Renal cortex interstitium (tissue), 15 donors: Measurements from ENCODE around the gene DGKH. TPM values are rescaled to one million over a fixed set of nuclear protein-coding genes. Genes with fewer than 3 reads are reported as not detected.

ENCODE experiments used
- DNase-seq, 11 donors: peaks; one replicate each; pipeline ENCODE4 v3.0.0-alpha.2; 2013; ENCODE audit warnings: low read depth in 9 of 11, low spot score in 4 of 11; ENCODE audit errors: extremely low read depth in 1 of 11
- long read RNA-seq, 16 experiments: transcript quantifications; one replicate each; lab custom pipeline, GENCODE V29; 2026
- polyA plus RNA-seq, 3 donors: library from polyadenylated mRNA; unstranded; fragments of 120-200 nt; gene quantifications; one replicate each; pipeline ENCODE4 v1.2.1, GENCODE V29; 2013; ENCODE audit not compliant: insufficient read length in 3 of 3

Gene DGKH, protein sequence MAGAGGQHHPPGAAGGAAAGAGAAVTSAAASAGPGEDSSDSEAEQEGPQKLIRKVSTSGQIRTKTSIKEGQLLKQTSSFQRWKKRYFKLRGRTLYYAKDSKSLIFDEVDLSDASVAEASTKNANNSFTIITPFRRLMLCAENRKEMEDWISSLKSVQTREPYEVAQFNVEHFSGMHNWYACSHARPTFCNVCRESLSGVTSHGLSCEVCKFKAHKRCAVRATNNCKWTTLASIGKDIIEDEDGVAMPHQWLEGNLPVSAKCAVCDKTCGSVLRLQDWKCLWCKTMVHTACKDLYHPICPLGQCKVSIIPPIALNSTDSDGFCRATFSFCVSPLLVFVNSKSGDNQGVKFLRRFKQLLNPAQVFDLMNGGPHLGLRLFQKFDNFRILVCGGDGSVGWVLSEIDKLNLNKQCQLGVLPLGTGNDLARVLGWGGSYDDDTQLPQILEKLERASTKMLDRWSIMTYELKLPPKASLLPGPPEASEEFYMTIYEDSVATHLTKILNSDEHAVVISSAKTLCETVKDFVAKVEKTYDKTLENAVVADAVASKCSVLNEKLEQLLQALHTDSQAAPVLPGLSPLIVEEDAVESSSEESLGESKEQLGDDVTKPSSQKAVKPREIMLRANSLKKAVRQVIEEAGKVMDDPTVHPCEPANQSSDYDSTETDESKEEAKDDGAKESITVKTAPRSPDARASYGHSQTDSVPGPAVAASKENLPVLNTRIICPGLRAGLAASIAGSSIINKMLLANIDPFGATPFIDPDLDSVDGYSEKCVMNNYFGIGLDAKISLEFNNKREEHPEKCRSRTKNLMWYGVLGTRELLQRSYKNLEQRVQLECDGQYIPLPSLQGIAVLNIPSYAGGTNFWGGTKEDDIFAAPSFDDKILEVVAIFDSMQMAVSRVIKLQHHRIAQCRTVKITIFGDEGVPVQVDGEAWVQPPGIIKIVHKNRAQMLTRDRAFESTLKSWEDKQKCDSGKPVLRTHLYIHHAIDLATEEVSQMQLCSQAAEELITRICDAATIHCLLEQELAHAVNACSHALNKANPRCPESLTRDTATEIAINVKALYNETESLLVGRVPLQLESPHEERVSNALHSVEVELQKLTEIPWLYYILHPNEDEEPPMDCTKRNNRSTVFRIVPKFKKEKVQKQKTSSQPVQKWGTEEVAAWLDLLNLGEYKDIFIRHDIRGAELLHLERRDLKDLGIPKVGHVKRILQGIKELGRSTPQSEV
- polyA plus RNA-seq = 1 to 10 TPM; 7.6 to 9.4 (median 8.5) TPM
- long read RNA-seq, donor 1 = 0 reads
- long read RNA-seq, donor 2, partial matches to known transcripts = 0 of 1 reads
- long read RNA-seq, donor 2, other reads (novel, unspliced or antisense) = 0 of 1 reads
- long read RNA-seq, donor 3 = 0 reads
- long read RNA-seq, donor 4, partial matches to known transcripts = 9 of 9 reads
- long read RNA-seq, donor 4, other reads (novel, unspliced or antisense) = 0 of 9 reads
- long read RNA-seq, donor 5 = 0 reads
- long read RNA-seq, donor 6 = 0 reads
- long read RNA-seq, donor 7 = 0 reads
- long read RNA-seq, donor 8 = 0 reads
- long read RNA-seq, donor 9 = 0 reads
- long read RNA-seq, donor 10 = 0 reads
- long read RNA-seq, donor 11 = 0 reads
- long read RNA-seq, donor 12 = 0 reads
- long read RNA-seq, donor 13 = 0 reads
- long read RNA-seq, donor 14 = 0 reads
- long read RNA-seq, donor 15 = 0 reads
- long read RNA-seq, donor 16 = 0 reads

GRCh38 chr13:42048342-42048683 lies at the start of gene DGKH:
TSS of gene DGKH (plus strand) at chr13:42048648. CDS start at chr13:42048774, 126 bp downstream.
- peak in 1 of 11 donors; percentile 11 for DNase-seq

DNA sequence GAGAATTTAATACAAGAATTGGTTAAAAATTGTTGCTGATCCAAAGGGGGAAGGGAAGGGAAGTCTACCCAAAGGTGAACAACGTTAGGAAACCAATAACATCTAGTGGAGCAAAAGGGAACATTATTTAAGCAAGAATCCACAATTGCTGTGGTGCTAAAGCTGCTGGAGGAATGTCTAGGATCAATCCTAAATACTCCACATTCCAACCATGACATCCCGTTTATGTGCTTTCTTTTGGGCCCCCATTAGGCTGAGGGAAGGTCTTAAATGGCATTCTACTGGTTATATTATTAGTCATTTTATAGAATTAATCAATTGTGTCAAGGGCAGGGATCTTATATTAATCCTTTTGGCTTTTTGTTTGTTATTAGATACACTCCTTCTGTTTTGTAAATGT lies 47.6 kb upstream of the DGKH start:
- no peak for DNase-seq

- peak in 7 of 11 donors; percentile 4 to 43 (median 20) for DNase-seq
Observed at GRCh38 chr13:42001580-42001979, 46.9 kb upstream of the DGKH start.

DNA sequence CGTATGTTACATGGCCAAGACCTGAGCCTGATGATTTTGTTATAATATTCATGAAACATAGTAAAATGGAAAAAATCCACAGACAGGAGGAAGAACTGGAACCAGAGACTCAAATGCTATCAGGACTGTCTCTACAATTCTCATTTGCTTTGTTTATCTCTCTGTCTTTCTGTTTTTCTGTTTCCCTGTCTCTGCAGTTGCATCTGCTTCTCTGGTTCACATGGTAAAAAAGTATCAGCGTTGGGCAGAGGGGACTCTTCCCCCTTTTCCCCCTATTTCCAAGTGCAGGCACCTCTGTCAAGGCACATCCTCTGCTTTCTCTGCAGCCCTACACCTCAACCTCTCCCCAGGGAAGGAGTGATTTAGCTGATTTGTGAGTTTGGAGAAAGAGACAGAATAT lies 46.4 kb upstream of the DGKH start:
- no peak for DNase-seq

- no peak for DNase-seq
Observed at GRCh38 chr13:42007844-42008243, 40.6 kb upstream of the DGKH start.

DNA sequence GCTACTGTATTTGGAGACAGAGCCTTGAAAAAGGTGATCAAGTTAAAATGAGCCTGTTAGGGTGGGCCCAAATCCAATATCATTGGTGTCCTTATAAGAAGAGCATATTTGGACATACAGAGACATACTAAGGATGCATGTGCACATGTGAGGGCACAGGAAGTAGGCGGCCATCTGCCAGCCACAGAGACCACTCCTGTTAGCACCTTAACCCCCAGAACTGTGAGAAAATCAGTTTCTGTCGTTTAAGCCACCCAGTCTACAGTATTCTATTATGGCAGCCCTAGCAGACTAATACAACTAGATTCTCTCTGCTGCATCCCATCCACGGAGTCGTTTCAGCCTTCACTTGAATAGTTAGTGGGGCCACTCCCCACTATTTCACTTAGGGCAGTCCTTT lies 39.4 kb upstream of the DGKH start:
- DNase-seq = no peak

- no peak for DNase-seq
Observed at GRCh38 chr13:42011601-42012350, 36.7 kb upstream of the DGKH start.

DNA sequence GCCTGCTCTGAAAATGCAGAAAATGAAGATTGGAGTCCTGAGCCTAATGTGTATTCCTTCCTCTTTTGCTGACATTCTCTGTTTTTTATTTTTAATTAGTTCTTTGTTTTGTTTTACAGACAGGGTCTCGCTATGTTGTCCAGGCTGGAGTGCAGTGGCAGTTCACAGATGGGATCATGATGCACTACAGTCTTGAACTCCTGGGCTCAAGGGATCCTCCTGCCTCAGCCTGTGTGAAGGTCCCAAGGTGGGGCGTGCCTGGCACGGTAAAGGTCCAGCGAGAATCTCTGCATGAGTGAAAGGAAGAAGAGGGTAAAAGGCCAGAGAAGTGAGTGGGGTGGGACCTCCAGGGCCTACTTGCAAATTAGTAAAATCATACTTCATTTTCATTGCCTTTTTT lies 34.3 kb upstream of the DGKH start:
- DNase-seq = no peak

- no peak for DNase-seq
Observed at GRCh38 chr13:42017264-42017663, 31.2 kb upstream of the DGKH start.

GRCh38 chr13:42021851-42022250 lies 26.6 kb upstream of the DGKH start:
- no peak for DNase-seq

GRCh38 chr13:42022336-42022735 lies 26.1 kb upstream of the DGKH start:
- DNase-seq = no peak

DNA sequence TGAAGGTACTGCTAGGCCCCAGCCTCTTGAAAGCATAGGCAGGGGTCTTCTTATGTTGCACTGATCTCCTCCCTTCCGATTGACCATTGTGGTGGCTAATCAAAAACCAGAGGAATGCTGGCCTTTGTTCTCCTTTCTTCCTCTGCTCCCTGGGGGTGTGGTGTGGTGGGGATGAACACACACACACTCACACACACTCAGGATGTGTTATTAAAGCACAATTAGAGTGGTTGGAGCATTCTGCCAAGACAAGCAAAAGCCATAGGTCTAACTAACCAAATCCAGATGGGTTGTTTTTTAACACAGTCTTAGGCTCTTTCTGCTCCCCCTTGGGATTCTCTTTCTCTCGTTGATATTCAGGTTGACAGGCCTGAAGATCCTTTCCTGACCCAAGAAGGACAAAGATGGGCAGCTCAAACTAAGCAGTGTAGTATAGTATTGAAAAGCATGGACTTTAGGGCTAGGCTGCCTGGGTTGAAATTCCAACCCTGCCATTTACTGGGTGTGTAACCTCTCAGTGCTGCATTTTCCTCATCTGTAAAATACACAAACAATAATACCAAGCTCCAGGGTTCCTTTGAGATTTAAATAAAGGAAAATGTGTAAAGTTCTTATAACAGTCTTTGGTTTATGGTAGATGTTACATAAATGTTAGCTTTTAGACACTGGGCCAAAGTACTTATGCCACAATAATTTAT lies 25.5 kb upstream of the DGKH start:
- no peak for DNase-seq

DNA sequence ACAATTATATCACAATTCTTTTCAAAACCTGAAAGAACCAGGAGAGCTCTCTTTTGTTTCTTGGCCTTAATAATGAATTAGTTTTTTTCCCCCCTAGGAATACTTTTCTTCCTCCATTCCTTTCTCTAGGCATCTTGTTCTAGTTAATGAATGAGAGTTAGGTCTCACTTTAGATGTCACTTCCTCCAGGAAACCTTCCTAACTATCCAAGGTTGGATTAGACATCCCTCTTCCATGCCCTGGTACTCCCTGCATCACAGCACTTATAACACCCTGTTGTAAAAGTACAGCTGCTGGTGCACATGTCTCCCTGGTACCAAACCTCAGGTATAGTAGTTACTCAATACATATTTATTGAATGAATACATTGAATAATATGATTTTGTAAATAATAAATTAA lies 21.2 kb upstream of the DGKH start:
- DNase-seq = no peak

DNA sequence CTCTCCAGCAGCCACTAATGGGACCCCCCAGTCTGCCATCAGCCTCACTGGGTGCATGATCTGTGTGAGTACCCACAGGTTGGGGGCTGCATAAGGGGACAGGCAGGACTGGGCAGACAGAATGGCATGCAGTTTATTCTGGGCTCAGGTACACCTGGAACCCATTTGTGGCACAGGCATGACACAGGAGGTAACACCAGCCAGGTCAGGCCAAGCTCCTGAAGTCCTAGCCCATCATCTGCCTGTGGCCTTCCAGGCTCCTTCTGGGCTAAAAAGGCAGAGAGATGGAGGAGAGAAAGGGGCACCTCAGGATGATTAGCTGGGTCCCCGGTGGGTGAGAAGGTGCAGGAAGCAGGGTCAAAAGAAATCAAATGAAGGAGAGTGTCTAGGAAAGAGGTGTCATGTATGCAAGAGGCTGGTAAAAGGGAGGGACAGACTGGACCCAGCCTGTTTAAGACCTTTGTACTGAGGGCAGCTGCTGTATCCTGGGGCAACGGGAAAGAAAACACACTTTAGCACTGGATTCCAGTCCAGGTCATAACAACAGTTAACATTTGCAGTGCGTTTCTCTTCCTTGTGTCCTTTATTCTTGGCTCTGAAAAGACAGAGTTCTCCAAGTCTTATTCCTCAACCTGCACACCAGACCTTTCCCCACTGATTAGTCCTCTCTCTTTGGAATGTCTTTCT lies 20.2 kb upstream of the DGKH start:
- peak in 2 of 11 donors; percentile 26 to 35 for DNase-seq

DNA sequence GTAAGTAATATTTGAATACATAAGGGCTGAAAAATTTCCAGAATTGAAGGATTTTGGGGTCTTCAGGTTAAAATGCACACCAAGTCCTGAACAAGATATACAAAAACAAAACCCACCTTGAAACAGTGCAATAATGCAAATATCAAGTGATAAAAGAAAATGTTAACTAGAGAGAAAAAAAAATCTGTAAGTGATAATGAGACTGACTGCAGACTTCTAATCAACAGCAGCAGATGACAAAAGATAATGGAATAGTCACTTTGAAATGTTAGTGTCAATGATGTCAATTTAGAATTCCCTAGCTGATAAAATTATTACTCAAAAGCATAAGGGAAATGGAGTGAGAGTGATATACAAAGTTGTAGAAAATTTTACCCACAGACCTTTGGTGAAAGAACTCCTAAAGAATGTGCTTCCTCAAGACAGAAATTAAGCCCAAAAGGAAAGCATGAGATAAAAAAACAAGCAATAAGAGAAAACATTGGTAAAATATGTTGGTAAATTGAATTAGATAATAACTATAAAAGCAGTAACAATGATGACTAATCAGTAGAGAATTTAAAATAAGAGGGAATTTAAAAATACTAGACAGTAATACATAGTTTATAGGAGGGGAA lies 12.4 kb upstream of the DGKH start:
- no peak for DNase-seq

- no peak for DNase-seq
Observed at GRCh38 chr13:42036711-42037110, 11.7 kb upstream of the DGKH start.
